SJCRH30 (cell line): Measurements from ENCODE around the gene GBP6. TPM values are rescaled to one million over a fixed set of nuclear protein-coding genes. Genes with fewer than 3 reads are reported as not detected.
"Not testable (repeated sequence)": the region's sequence is repeated elsewhere in the genome, so short reads cannot be mapped to it uniquely, and the experiment has no call there.

Source experiments
- DNase-seq, 2 experiments: peaks; one replicate each; pipeline ENCODE4 v3.0.0-alpha.2; 2015 to 2020
- H3K27ac ChIP-seq: fragments of 250-450 bp; sonication (Bioruptor Pico); 2 replicates; pipeline ENCODE4 v1.5.1; 2020; ENCODE audit warnings: mild to moderate bottlenecking, moderate library complexity
- H3K27me3 ChIP-seq: fragments of 250-450 bp; sonication (Bioruptor Pico); 2 replicates; pipeline ENCODE4 v1.5.1; 2020; ENCODE audit warnings: mild to moderate bottlenecking, moderate library complexity
- H3K36me3 ChIP-seq: fragments of 250-450 bp; sonication (Bioruptor Pico); 2 replicates; pipeline ENCODE4 v1.5.1; 2020; ENCODE audit warnings: mild to moderate bottlenecking, moderate library complexity
- H3K4me1 ChIP-seq: fragments of 250-450 bp; sonication (Bioruptor Pico); 2 replicates; pipeline ENCODE4 v1.5.1; 2020; ENCODE audit warnings: mild to moderate bottlenecking, moderate library complexity
- H3K4me3 ChIP-seq: fragments of 250-450 bp; sonication (Bioruptor Pico); 2 replicates; pipeline ENCODE4 v1.5.1; 2020; ENCODE audit warnings: mild to moderate bottlenecking, moderate library complexity
- H3K9me3 ChIP-seq: fragments of 250-450 bp; sonication (Bioruptor Pico); replicated peaks from 2 replicates; pipeline ENCODE4 v1.5.1; 2020; ENCODE audit warnings: mild to moderate bottlenecking, moderate library complexity
- total RNA-seq: library from RNA; depleted of rRNA; stranded (reverse); fragments of >200 nt; shearing (Covaris generic); gene quantifications from 2 replicates; pipeline ENCODE4 v1.2.3, GENCODE V29; 2014; rRNA removed

Gene GBP6
- not detected in 2 replicates for total RNA-seq

GRCh38 chr1:89363638-89364536 is at the start of gene GBP6:
Gene GBP6, plus strand, starts transcription at chr1:89364059. Its CDS starts 4,493 bp downstream, at chr1:89368552.
- H3K4me3 ChIP-seq = no peak within 1 kb of the TSS
- no peaks in the 10 kb centered on the region for H3K9me3 ChIP-seq
- no peak for DNase-seq

GRCh38 chr1:89322402-89322801 is 41.5 kb upstream of the GBP6 start:
- no peaks in the 10 kb centered on the region for H3K27me3 ChIP-seq
- no peaks in the 10 kb centered on the region for H3K36me3 ChIP-seq
- no peaks in the 10 kb centered on the region for H3K9me3 ChIP-seq
- H3K4me3 ChIP-seq = no peak overlapping the region
- no peaks in the 10 kb centered on the region for H3K4me1 ChIP-seq
- DNase-seq = no peak
- H3K27ac ChIP-seq = no peak overlapping the region

More at GRCh38 chr1:89363638-89364536, at the start of gene GBP6:
- Histone ChIP-seq H3K27me3 (0 out of 2 replicates have a peak, but pooled peaks cover 3% of the 10 kb centered on the region), H3K4me1 (no peaks in the 10 kb centered on the region), H3K36me3 (no peaks in the 10 kb centered on the region), H3K27ac (no peak within 1 kb of the TSS)

- H3K27me3 ChIP-seq = no peaks in the 10 kb centered on the region
- H3K9me3 ChIP-seq = no peaks in the 10 kb centered on the region
- H3K4me1 ChIP-seq = no peaks in the 10 kb centered on the region
- no peak overlapping the region for H3K4me3 ChIP-seq
- H3K27ac ChIP-seq = no peak overlapping the region
- no peak for DNase-seq
- no peaks in the 10 kb centered on the region for H3K36me3 ChIP-seq
Measured at GRCh38 chr1:89331890-89332289, 32.0 kb upstream of the GBP6 start.

GRCh38 chr1:89332461-89332860 is 31.4 kb upstream of the GBP6 start:
- no peaks in the 10 kb centered on the region for H3K4me1 ChIP-seq
- no peaks in the 10 kb centered on the region for H3K27me3 ChIP-seq
- no peak overlapping the region for H3K4me3 ChIP-seq
- H3K27ac ChIP-seq = no peak overlapping the region
- DNase-seq = no peak
- no peaks in the 10 kb centered on the region for H3K9me3 ChIP-seq
- no peaks in the 10 kb centered on the region for H3K36me3 ChIP-seq

- no peak overlapping the region for H3K27ac ChIP-seq
- no peaks in the 10 kb centered on the region for H3K36me3 ChIP-seq
- no peaks in the 10 kb centered on the region for H3K27me3 ChIP-seq
- DNase-seq = no peak
- no peaks in the 10 kb centered on the region for H3K9me3 ChIP-seq
- H3K4me1 ChIP-seq = no peaks in the 10 kb centered on the region
- no peak overlapping the region for H3K4me3 ChIP-seq
Measured at GRCh38 chr1:89335486-89335885, 28.4 kb upstream of the GBP6 start.

- Histone ChIP-seq H3K36me3 (no peaks in the 10 kb centered on the region), H3K4me1 (no peaks in the 10 kb centered on the region), H3K27ac (no peak overlapping the region), H3K27me3 (no peaks in the 10 kb centered on the region), H3K4me3 (no peak overlapping the region), H3K9me3 (no peaks in the 10 kb centered on the region)
- DNase-seq = no peak
Measured at GRCh38 chr1:89337903-89338302, 26.0 kb upstream of the GBP6 start.

GRCh38 chr1:89339039-89339438 is 24.8 kb upstream of the GBP6 start:
- H3K36me3 ChIP-seq = no peaks in the 10 kb centered on the region
- H3K27ac ChIP-seq = no peak overlapping the region
- H3K4me3 ChIP-seq = no peak overlapping the region
- no peaks in the 10 kb centered on the region for H3K27me3 ChIP-seq
- DNase-seq = no peak
- H3K4me1 ChIP-seq = no peaks in the 10 kb centered on the region
- no peaks in the 10 kb centered on the region for H3K9me3 ChIP-seq

GRCh38 chr1:89345479-89345878 is 18.4 kb upstream of the GBP6 start:
- not testable (repeated sequence) for DNase-seq, H3K9me3 ChIP-seq, H3K27ac ChIP-seq, H3K4me1 ChIP-seq, H3K27me3 ChIP-seq, H3K4me3 ChIP-seq, H3K36me3 ChIP-seq

- Histone ChIP-seq H3K27me3 (no peaks in the 10 kb centered on the region; the same call in 1 of the 2 replicates), H3K4me1 (no peaks in the 10 kb centered on the region), H3K9me3 (no peaks in the 10 kb centered on the region), H3K4me3 (no peak overlapping the region), H3K36me3 (no peaks in the 10 kb centered on the region), H3K27ac (no peak overlapping the region)
- no peak for DNase-seq
Measured at GRCh38 chr1:89347296-89347695, 16.6 kb upstream of the GBP6 start.

GRCh38 chr1:89350298-89350697 is 13.6 kb upstream of the GBP6 start:
- no peaks in the 10 kb centered on the region for H3K4me1 ChIP-seq
- DNase-seq = no peak
- no peaks in the 10 kb centered on the region for H3K36me3 ChIP-seq
- H3K4me3 ChIP-seq = no peak overlapping the region
- H3K27me3 ChIP-seq = no peaks in the 10 kb centered on the region; the same call in 1 of the 2 replicates
- no peak overlapping the region for H3K27ac ChIP-seq
- H3K9me3 ChIP-seq = no peaks in the 10 kb centered on the region

- no peaks in the 10 kb centered on the region for H3K9me3 ChIP-seq
- no peaks in the 10 kb centered on the region for H3K36me3 ChIP-seq
- DNase-seq = no peak
- no peak overlapping the region for H3K4me3 ChIP-seq
- H3K27ac ChIP-seq = no peak overlapping the region
- H3K4me1 ChIP-seq = no peaks in the 10 kb centered on the region
- peaks cover 3% of the 10 kb centered on the region; the same call in 1 of the 2 replicates for H3K27me3 ChIP-seq
Measured at GRCh38 chr1:89351597-89352311, 12.1 kb upstream of the GBP6 start.

GRCh38 chr1:89352421-89352820 is 11.4 kb upstream of the GBP6 start:
- Histone ChIP-seq H3K36me3 (no peaks in the 10 kb centered on the region), H3K27me3 (peaks cover 5% of the 10 kb centered on the region; the same call in 1 of the 2 replicates), H3K27ac (no peak overlapping the region), H3K9me3 (no peaks in the 10 kb centered on the region), H3K4me3 (no peak overlapping the region), H3K4me1 (no peaks in the 10 kb centered on the region)
- DNase-seq = no peak

GRCh38 chr1:89354205-89354604 is 9.7 kb upstream of the GBP6 start:
- Histone ChIP-seq H3K36me3 (no peaks in the 10 kb centered on the region), H3K9me3 (no peaks in the 10 kb centered on the region), H3K27ac (no peak overlapping the region), H3K27me3 (peaks cover 5% of the 10 kb centered on the region; the same call in 1 of the 2 replicates), H3K4me3 (no peak overlapping the region), H3K4me1 (no peaks in the 10 kb centered on the region)
- no peak for DNase-seq

GRCh38 chr1:89355056-89355455 is 8.8 kb upstream of the GBP6 start:
- Histone ChIP-seq H3K4me3 (no peak overlapping the region), H3K27ac (no peak overlapping the region), H3K27me3 (peaks cover 5% of the 10 kb centered on the region; the same call in 1 of the 2 replicates), H3K9me3 (no peaks in the 10 kb centered on the region), H3K4me1 (no peaks in the 10 kb centered on the region), H3K36me3 (no peaks in the 10 kb centered on the region)
- no peak for DNase-seq
